K562 treated with DMSO at 1 percent for 4 hours (cell line): ENCODE measurements around the gene ERAP2. TPM values are rescaled to one million over a fixed set of nuclear protein-coding genes. Genes with fewer than 3 reads are reported as not detected.

ENCODE experiments used
- total RNA-seq: library from RNA; unstranded; fragments of 300-600 nt; gene quantifications from 2 replicates; pipeline ENCODE4 v1.2.3, GENCODE V29; 2022; ENCODE audit not compliant: insufficient read depth

The ERAP2 gene, protein sequence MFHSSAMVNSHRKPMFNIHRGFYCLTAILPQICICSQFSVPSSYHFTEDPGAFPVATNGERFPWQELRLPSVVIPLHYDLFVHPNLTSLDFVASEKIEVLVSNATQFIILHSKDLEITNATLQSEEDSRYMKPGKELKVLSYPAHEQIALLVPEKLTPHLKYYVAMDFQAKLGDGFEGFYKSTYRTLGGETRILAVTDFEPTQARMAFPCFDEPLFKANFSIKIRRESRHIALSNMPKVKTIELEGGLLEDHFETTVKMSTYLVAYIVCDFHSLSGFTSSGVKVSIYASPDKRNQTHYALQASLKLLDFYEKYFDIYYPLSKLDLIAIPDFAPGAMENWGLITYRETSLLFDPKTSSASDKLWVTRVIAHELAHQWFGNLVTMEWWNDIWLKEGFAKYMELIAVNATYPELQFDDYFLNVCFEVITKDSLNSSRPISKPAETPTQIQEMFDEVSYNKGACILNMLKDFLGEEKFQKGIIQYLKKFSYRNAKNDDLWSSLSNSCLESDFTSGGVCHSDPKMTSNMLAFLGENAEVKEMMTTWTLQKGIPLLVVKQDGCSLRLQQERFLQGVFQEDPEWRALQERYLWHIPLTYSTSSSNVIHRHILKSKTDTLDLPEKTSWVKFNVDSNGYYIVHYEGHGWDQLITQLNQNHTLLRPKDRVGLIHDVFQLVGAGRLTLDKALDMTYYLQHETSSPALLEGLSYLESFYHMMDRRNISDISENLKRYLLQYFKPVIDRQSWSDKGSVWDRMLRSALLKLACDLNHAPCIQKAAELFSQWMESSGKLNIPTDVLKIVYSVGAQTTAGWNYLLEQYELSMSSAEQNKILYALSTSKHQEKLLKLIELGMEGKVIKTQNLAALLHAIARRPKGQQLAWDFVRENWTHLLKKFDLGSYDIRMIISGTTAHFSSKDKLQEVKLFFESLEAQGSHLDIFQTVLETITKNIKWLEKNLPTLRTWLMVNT
- 0.85 and 1.5 TPM in 2 replicates for total RNA-seq

DNA sequence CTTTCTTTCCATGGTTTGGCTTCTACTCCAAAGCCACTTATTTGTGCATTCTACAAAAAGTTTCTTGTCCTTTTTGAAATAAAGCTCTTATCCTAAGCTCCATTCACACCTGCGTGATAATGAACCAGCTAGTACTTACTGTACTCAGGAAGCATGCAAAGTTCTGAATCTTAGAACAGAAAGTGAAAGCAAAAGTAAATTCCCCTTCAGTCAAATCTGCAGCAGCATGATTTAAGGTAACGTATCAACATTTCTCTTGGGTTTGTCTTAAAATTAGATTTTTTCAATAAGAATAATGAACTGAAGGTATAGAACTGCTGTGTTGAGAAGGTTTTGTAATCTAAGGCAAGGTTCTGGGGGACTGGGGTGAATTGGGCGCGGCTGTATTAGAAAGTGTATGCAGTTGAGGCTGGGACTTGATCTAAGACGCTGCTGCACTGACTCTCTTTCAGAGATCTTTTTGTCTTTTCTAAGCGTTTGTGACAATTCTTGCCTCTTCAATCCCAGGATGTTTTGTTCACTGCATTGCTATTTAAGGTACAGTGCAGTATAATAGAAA lies at the start of gene ERAP2:
Gene ERAP2, plus strand, starts transcription at position 209 of the 559 bp plus-strand sequence. CDS start 3,186 bp downstream, outside the sequence.

DNA sequence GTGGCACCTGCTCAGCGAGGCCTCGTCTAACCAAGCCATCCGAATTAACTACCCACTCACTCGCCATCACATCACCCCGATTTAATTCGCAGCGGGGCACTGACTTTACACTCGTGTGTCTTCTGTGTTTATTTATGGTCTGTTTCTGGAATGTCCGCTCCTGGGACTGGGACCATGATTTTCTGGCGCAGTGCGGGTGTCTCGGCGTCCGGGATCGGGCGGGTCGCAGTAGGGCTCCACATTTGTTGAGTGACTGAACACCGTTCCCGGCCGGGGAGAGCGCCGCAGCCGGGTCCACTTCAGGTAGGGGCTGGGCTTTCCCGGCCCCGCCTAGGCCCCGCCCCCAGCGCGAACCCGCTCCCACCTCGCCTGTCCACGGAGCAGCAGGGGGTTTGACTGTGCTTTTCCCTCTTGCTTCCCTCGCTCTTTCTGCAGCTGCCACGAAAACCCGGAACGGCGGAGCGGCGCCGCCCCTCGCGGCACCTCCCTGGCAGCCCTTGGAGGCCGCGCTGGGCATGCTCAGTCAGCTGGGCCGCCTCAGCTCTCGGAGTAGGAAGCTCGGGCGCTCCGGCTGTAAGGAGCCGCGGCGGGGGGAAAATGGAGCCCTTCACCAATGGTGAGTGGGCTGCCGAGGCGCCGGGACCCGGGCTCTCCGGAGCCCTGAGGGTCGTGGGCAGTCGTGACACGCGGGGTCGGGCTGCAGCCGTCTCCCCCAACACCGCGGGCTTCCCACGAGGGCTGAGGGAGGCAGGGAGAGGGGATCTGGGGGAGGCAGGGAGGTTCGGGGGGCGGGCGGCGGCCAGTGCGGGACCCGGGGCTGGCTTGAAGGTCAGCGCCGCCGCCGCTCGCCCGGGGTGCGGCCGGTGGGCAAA lies 59.5 kb downstream of the ERAP2 start, which contains the start of gene LNPEP:
Gene LNPEP, plus strand, starts transcription at position 522 of the 872 bp plus-strand sequence. Its CDS starts 76 bp downstream, at position 598.

Other genes starting within 250 kb of the ERAP2 start
- gene CAST, start 214.1 kb upstream of the ERAP2 start, total RNA-seq = 40.8 and 50.5 TPM in 2 replicates
- 34.6 and 37.5 TPM in 2 replicates for gene ERAP1, start 68.6 kb upstream of the ERAP2 start, total RNA-seq
- 4.3 and 5.7 TPM in 2 replicates for gene LNPEP, start 59.6 kb downstream of the ERAP2 start, total RNA-seq